ENCODE measurements around the gene F12.

DNA sequence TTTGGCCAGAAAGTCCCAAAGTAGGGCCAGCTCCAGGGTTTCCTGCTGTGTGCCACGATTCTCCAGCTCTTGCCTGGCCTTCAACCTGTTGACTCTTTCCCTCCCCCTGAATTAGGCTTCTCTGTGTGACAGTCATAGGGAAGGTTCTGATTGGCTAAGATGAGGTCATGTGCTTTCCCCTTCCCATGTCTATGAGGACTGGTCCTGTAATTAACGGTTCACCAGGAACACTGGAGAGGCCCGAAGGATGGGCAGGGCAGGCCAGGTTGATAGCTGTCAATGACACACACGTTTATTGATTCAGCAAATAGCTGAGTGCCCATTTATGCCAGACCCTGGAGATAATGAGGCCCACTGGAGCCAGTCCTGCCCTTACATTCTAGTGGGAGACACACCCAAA lies 28.3 kb upstream of the F12 start:
- TF ChIP-seq, protein P1, sequence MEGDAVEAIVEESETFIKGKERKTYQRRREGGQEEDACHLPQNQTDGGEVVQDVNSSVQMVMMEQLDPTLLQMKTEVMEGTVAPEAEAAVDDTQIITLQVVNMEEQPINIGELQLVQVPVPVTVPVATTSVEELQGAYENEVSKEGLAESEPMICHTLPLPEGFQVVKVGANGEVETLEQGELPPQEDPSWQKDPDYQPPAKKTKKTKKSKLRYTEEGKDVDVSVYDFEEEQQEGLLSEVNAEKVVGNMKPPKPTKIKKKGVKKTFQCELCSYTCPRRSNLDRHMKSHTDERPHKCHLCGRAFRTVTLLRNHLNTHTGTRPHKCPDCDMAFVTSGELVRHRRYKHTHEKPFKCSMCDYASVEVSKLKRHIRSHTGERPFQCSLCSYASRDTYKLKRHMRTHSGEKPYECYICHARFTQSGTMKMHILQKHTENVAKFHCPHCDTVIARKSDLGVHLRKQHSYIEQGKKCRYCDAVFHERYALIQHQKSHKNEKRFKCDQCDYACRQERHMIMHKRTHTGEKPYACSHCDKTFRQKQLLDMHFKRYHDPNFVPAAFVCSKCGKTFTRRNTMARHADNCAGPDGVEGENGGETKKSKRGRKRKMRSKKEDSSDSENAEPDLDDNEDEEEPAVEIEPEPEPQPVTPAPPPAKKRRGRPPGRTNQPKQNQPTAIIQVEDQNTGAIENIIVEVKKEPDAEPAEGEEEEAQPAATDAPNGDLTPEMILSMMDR (IDR thresholded peaks at IDR 0.05; ENCODE audit: low read length), result no peak
- no peak for TF ChIP-seq EZH2 (IDR thresholded peaks at IDR 0.05; ENCODE audit: borderline replicate concordance, low read length)

Measured in OCI-LY1 (cell line).